Tibial nerve (tissue), 4 donors: ENCODE results near the gene SNAI3. TPM values are rescaled to one million over a fixed set of nuclear protein-coding genes. Genes with fewer than 3 reads are reported as not detected.
A peak's percentile ranks its signal among the peaks of the same experiment; 100 is the strongest.

Source experiments
- DNase-seq, 2 donors: peaks; one replicate each; pipeline ENCODE4 v3.0.0-alpha.2; 2019; ENCODE audit warnings: low spot score in 2 of 2
- H3K27ac ChIP-seq, 4 donors: fragments of 200-600 bp; sonication (generic) in 3 of 4; one replicate each; pipeline ENCODE4 v1.5.1; 2017 to 2019; ENCODE audit warnings: mild to moderate bottlenecking in 1 of 4
- H3K27me3 ChIP-seq, 2 donors: fragments of 200-600 bp; sonication (generic) in 1 of 2; one replicate each; pipeline versions ENCODE4 v1.5.1 to v1.6.0; 2017 to 2019
- H3K36me3 ChIP-seq, 3 donors: fragments of 200-600 bp; sonication (generic); one replicate each; pipeline ENCODE4 v1.5.1; 2018 to 2019
- H3K4me1 ChIP-seq, 4 donors: fragments of 200-600 bp; sonication (generic) in 3 of 4; one replicate each; pipeline ENCODE4 v1.5.1; 2017 to 2019
- H3K4me3 ChIP-seq, 4 donors: fragments of 200-600 bp; sonication (generic) in 3 of 4; one replicate each; pipeline ENCODE4 v1.5.1; 2017 to 2019; ENCODE audit warnings: mild to moderate bottlenecking in 1 of 4, moderate library complexity in 1 of 4
- H3K9me3 ChIP-seq, 4 donors: fragments of 200-600 bp; sonication (generic) in 3 of 4; one replicate each; pipeline ENCODE4 v1.5.1; 2017 to 2019
- EP300 ChIP-seq, 2 donors: sonication (generic); formaldehyde crosslinking; IDR thresholded peaks; one replicate each; pipeline ENCODE4 v1.6.1; 2017; ENCODE audit warnings: antibody characterized with exemption in 2 of 2, mild to moderate bottlenecking in 1 of 2
- POLR2A ChIP-seq, 2 donors: fragments of 450-650 bp; IDR thresholded peaks; one replicate each; pipeline ENCODE4 v1.6.1; 2017; ENCODE audit warnings: antibody characterized with exemption in 2 of 2, mild to moderate bottlenecking in 2 of 2, moderate library complexity in 2 of 2
- WGBS, 2 donors: methylation state at CpG; one replicate each; pipeline ENCODE4 v1.1.5; 2018; 5-methylcytosine and 5-hydroxymethylcytosine counted together
- total RNA-seq, 4 donors: library from RNA; depleted of rRNA; stranded (reverse); fragments of >200 nt; gene quantifications; one replicate each; pipeline ENCODE4 v1.1.0, GENCODE V29; 2016
- TF ChIP-seq, protein P1 (sequence below), 5 experiments: fragments of 200-600 bp in 3 of 5; fragments of 450-650 bp in 2 of 5; sonication (generic) in 3 of 5; IDR thresholded peaks; one replicate each; pipeline ENCODE4 v1.5.1; 2016 to 2019; ENCODE audit warnings: antibody characterized with exemption in 5 of 5, mild to moderate bottlenecking in 3 of 5, moderate library complexity in 2 of 5

SNAI3 gene
- total RNA-seq, 4 donors from 2014 or later = 0.87 to 1.2 (median 1.0) TPM

DNA sequence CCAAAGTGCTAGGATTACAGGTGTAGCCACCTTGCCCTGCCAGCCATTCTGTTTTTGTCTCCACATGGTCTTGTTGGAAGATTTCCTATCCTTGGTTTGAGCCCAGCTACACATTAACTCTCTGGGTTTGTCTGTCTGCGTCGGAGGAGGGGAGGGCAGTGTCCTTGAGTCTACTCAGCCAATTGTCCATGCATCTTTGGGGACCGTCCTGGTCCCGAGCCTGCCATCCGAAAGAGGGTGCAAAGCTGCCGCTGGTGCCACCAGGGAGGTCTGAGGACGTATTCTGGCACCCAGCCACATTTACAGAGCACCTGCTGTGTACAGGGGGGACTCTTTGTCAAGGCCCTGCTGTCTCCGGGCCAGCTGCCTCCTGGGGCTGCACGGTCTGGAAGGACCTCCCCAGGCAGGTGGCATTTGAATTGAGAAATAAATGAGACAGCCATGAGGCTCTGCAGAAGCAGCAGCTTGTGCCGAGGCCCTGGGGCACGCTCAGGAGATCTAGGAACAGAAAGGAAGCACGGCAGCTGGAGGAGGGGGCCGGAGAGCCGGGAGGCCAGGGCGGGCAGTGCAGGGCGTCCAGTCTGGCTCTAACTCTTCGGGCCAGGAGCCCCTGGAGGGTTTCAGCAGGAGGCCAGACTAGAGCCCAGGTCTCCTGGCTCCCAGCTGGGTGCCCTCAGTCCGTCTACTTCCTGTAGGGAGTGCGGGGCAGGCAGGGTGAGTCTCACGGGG, 36.9 kb downstream of the SNAI3 start:
- Histone ChIP-seq H3K4me3 (peak overlapping the region; percentile 40 to 71 (median 67)), H3K27me3 (no peaks in the 10 kb centered on the region), H3K27ac (peak overlapping the region in 3 of 4 donors; percentile 15 to 87 (median 78)), H3K9me3 (no peaks in the 10 kb centered on the region), H3K4me1 (peaks cover 0 to 27% (median 17%) of the 10 kb centered on the region in 4 donors), H3K36me3 (peaks cover 0 to 59% (median 0%) of the 10 kb centered on the region in 3 donors)
- WGBS, 2 donors = 74 to 85% methylated on average over 19 to 20 of the region's 20 CpGs
- TF ChIP-seq POLR2A (IDR thresholded peaks at IDR 0.05) = no peak
- TF ChIP-seq EP300 (IDR thresholded peaks at IDR 0.05) = no peak
- TF ChIP-seq, protein P1, sequence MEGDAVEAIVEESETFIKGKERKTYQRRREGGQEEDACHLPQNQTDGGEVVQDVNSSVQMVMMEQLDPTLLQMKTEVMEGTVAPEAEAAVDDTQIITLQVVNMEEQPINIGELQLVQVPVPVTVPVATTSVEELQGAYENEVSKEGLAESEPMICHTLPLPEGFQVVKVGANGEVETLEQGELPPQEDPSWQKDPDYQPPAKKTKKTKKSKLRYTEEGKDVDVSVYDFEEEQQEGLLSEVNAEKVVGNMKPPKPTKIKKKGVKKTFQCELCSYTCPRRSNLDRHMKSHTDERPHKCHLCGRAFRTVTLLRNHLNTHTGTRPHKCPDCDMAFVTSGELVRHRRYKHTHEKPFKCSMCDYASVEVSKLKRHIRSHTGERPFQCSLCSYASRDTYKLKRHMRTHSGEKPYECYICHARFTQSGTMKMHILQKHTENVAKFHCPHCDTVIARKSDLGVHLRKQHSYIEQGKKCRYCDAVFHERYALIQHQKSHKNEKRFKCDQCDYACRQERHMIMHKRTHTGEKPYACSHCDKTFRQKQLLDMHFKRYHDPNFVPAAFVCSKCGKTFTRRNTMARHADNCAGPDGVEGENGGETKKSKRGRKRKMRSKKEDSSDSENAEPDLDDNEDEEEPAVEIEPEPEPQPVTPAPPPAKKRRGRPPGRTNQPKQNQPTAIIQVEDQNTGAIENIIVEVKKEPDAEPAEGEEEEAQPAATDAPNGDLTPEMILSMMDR (IDR thresholded peaks at IDR 0.05) = no peak
- DNase-seq = no peak

DNA sequence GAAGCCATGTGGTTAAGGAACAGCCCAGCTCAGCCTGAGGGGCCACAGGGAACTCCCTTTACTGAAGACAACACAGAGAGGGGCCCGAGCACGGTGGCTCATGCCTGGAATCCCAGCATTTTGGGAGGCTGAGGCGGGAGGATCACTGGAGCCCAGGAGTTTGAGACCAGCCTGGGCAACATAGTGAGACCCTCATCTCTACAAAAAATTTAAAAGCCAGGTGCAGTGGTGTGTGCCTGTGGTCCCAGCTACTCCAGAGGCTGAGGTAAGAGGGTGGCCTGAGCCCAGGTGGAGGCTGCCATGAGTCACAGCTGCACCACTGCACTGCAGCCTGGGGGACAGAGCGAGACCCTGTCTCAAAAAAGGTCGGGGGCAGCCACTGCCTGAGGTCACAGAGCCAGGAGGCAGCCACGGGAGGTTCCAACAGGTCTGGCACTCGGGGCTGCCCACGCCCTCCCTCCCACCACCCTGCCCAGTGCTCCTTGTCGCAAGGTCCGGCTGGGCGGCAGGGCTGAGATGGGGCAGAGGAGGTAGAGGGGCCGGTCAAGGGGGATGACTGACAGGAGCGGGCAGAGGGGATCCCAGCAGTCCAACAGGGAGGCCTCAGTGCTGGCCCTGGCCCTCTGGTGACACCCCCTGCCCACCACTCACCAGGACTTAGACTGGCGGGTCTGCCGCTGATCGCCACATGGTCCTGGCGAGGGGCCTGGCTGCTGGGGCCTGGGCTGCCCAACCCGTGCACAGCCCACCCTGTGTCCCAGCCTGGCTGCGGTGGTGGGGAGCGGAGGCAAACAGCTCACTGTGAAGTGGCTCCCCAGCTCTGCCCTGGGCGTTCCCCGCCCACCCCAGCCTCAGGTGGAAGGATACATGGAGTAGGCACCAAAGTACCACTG, 38.9 kb downstream of the SNAI3 start:
- Histone ChIP-seq H3K27ac (no peak overlapping the region), H3K9me3 (no peaks in the 10 kb centered on the region), H3K27me3 (no peaks in the 10 kb centered on the region), H3K36me3 (peaks cover 0 to 57% (median 0%) of the 10 kb centered on the region in 3 donors), H3K4me1 (peaks cover 0 to 27% (median 17%) of the 10 kb centered on the region in 4 donors), H3K4me3 (no peak overlapping the region)
- TF ChIP-seq EP300 (IDR thresholded peaks at IDR 0.05) = no peak
- no peak for TF ChIP-seq POLR2A (IDR thresholded peaks at IDR 0.05)
- TF ChIP-seq, protein P1 (IDR thresholded peaks at IDR 0.05) = no peak
- DNase-seq = no peak
- WGBS, 2 donors = 89 to 91% methylated on average over 14 to 15 of the region's 22 CpGs

DNA sequence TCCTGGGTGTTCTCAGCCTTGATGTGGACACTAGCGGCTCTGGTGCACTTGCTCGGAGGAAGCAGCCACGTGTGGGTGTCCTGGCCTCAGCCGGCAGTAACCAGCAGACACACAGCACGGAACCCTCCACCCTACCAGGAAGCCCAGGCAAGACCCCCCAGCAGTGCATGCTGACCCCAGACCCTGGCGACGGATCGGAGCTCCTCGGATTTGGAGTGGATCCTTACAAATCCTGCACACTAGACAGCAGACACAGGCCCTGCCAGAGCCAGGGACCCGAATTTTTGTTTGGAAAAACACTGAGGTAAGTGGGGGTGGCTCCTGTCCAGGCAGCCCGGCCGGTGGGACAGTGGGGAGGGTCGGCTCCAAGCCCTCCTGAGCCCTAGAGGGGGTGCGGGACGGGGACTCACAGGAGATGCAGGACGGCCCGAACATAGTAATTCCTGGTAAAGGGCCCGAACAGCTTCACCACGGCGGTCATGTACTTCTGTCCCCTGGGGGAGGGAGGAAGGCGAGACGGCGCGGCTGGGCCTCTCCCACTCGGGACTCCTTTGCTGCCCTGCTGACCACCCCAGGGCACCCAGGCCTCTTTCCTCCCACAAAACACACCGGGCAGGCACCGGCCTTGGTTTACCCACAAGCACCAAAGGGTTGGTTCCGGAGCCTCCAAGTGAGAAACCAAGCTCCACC, 39.8 kb downstream of the SNAI3 start:
- TF ChIP-seq POLR2A (IDR thresholded peaks at IDR 0.05) = no peak
- no peak for TF ChIP-seq EP300 (IDR thresholded peaks at IDR 0.05)
- TF ChIP-seq, protein P1 (IDR thresholded peaks at IDR 0.05) = no peak
- H3K4me1 ChIP-seq = peaks cover 0 to 20% (median 15%) of the 10 kb centered on the region in 4 donors
- H3K27ac ChIP-seq = no peak overlapping the region
- H3K9me3 ChIP-seq = no peaks in the 10 kb centered on the region
- no peak overlapping the region for H3K4me3 ChIP-seq
- 73 to 89% methylated on average over 20 to 28 of the region's 28 CpGs for WGBS, 2 donors
- no peak for DNase-seq
- H3K36me3 ChIP-seq = peaks cover 0 to 51% (median 0%) of the 10 kb centered on the region in 3 donors
- no peaks in the 10 kb centered on the region for H3K27me3 ChIP-seq

DNA sequence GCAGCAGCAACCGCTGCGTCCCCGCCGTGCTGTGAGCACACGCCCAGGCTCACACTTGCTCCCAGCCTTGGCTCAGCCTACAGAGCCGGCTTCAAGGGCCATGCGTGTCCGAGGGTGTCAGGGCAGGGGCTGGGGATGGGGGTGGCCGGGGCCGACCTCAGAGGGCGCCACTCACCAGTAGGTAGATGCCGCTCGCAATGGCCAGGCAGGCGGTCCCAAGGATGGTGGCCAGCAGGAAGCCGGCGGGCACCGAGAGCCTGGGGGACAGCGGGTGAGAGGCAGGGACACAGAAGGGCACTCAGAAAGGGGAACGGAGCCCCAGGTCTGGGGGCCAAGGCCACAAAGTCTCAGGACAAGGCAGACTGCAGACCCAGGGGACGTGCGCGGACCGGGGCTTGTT, 40.4 kb downstream of the SNAI3 start:
- WGBS, 2 donors = 87% methylated on average over 19 to 23 of the region's 23 CpGs
- DNase-seq = no peak
- peaks cover 0 to 3% of the 10 kb centered on the region in 2 donors for H3K27me3 ChIP-seq
- H3K9me3 ChIP-seq = no peaks in the 10 kb centered on the region
- no peak overlapping the region for H3K27ac ChIP-seq
- no peak for TF ChIP-seq EP300 (IDR thresholded peaks at IDR 0.05)
- TF ChIP-seq, protein P1 (IDR thresholded peaks at IDR 0.05) = no peak
- TF ChIP-seq POLR2A (IDR thresholded peaks at IDR 0.05) = no peak
- peaks cover 0 to 17% (median 10%) of the 10 kb centered on the region in 4 donors for H3K4me1 ChIP-seq
- no peak overlapping the region for H3K4me3 ChIP-seq
- H3K36me3 ChIP-seq = peaks cover 0 to 51% (median 0%) of the 10 kb centered on the region in 3 donors
